CD14-positive monocyte (primary cell): ENCODE data around the gene TTLL4. TPM values are rescaled to one million over a fixed set of nuclear protein-coding genes. Genes with fewer than 3 reads are reported as not detected.

Experiments
- DNase-seq, 3 donors: peaks; one replicate each; pipeline ENCODE4 v3.0.0-alpha.2; 2011 to 2022
- H2AFZ ChIP-seq: 2 replicates; pipeline ENCODE4 v1.6.0; 2012; ENCODE audit warnings: mild to moderate bottlenecking, low read depth, low read length, inconsistent platforms; ENCODE audit not compliant: insufficient read depth, poor library complexity, severe bottlenecking
- H3K27ac ChIP-seq, 2 donors: 1 replicate in 1 of 2; 2 replicates in 1 of 2; pipeline ENCODE4 v1.5.1; 2012 to 2013; ENCODE audit warnings: low read length in 2 of 2, control low read depth in 1 of 2, inconsistent platforms in 1 of 2, low read depth in 1 of 2, mild to moderate bottlenecking in 1 of 2
- H3K27me3 ChIP-seq, 2 donors: one replicate each; pipeline versions ENCODE4 v1.6.0 to v1.6.1; 2011 to 2013; ENCODE audit warnings: low read length in 2 of 2; ENCODE audit not compliant: control insufficient read depth in 2 of 2, insufficient read depth in 2 of 2
- H3K36me3 ChIP-seq, 2 donors: replicated peaks in 1 of 2; 1 replicate in 1 of 2; 2 replicates in 1 of 2; pipeline versions ENCODE4 v1.5.1 to v1.6.1; 2012 to 2013; ENCODE audit warnings: low read length in 2 of 2, control low read depth in 1 of 2, inconsistent platforms in 1 of 2, mild to moderate bottlenecking in 1 of 2; ENCODE audit not compliant: insufficient read depth in 2 of 2, control insufficient read depth in 1 of 2
- H3K4me1 ChIP-seq, 2 donors: 1 replicate in 1 of 2; 2 replicates in 1 of 2; pipeline versions ENCODE4 v1.5.1 to v1.6.1; 2012 to 2013; ENCODE audit warnings: low read length in 2 of 2, control low read depth in 1 of 2, inconsistent platforms in 1 of 2, mild to moderate bottlenecking in 1 of 2, moderate library complexity in 1 of 2; ENCODE audit not compliant: insufficient read depth in 2 of 2, control insufficient read depth in 1 of 2
- H3K4me2 ChIP-seq: replicated peaks from 2 replicates; pipeline ENCODE3; 2012; ENCODE audit warnings: low read length, moderate library complexity, mild to moderate bottlenecking; ENCODE audit not compliant: poor library complexity, severe bottlenecking; ENCODE audit errors: extremely low read depth
- H3K4me3 ChIP-seq, 3 experiments: fragments of 200-600 bp in 1 of 3; sonication (generic) in 1 of 3; replicated peaks in 1 of 3; 1 replicate in 2 of 3; 2 replicates in 1 of 3; pipeline ENCODE4 v1.5.1; 2011 to 2013; ENCODE audit warnings: low read length in 3 of 3, mild to moderate bottlenecking in 3 of 3, control low read depth in 2 of 3, low read depth in 2 of 3, inconsistent platforms in 1 of 3, moderate library complexity in 1 of 3
- H3K79me2 ChIP-seq: 2 replicates; pipeline ENCODE4 v1.6.0; 2012; ENCODE audit warnings: mild to moderate bottlenecking, control low read depth, inconsistent platforms, low read length, moderate library complexity; ENCODE audit not compliant: insufficient read depth
- H3K9ac ChIP-seq: 2 replicates; pipeline ENCODE4 v1.6.0; 2017; ENCODE audit warnings: low read length, mild to moderate bottlenecking; ENCODE audit not compliant: insufficient read depth, poor library complexity, severe bottlenecking
- H3K9me3 ChIP-seq, 2 donors: replicated peaks in 1 of 2; 1 replicate in 1 of 2; 2 replicates in 1 of 2; pipeline versions ENCODE4 v1.5.1 to v1.6.1; 2012 to 2013; ENCODE audit warnings: low read length in 2 of 2, control low read depth in 1 of 2; ENCODE audit not compliant: control insufficient read depth in 1 of 2, insufficient read depth in 1 of 2
- H4K20me1 ChIP-seq: 2 replicates; pipeline ENCODE4 v1.6.0; 2012; ENCODE audit warnings: mild to moderate bottlenecking, low read length, control low read depth, moderate library complexity; ENCODE audit not compliant: insufficient read depth
- H3K27ac Mint-ChIP-seq, 7 donors: one replicate each; pipeline ENCODE4 v1.8.0; 2020; ENCODE audit warnings: mild to moderate bottlenecking in 7 of 7, mixed read lengths in 7 of 7, moderate library complexity in 6 of 7, inconsistent platforms in 2 of 7
- H3K27me3 Mint-ChIP-seq, 3 donors: one replicate each; pipeline ENCODE4 v1.8.0; 2021 to 2022; ENCODE audit warnings: low read depth in 3 of 3, mild to moderate bottlenecking in 3 of 3, mixed read lengths in 3 of 3, moderate library complexity in 3 of 3, inconsistent platforms in 1 of 3
- H3K36me3 Mint-ChIP-seq, 2 donors: one replicate each; pipeline ENCODE4 v1.8.0; 2020; ENCODE audit warnings: mixed read lengths in 2 of 2, inconsistent platforms in 1 of 2, mild to moderate bottlenecking in 1 of 2
- H3K4me1 Mint-ChIP-seq: one replicate; pipeline ENCODE4 v1.8.0; 2020; ENCODE audit warnings: mild to moderate bottlenecking, mixed read lengths
- H3K4me3 Mint-ChIP-seq, 2 donors: one replicate each; pipeline ENCODE4 v1.8.0; 2020; ENCODE audit warnings: mild to moderate bottlenecking in 2 of 2, mixed read lengths in 2 of 2, moderate library complexity in 1 of 2
- H3K9me3 Mint-ChIP-seq, 7 donors: one replicate each; pipeline ENCODE4 v1.8.0; 2020 to 2022; ENCODE audit warnings: mixed read lengths in 7 of 7, mild to moderate bottlenecking in 6 of 7, moderate library complexity in 6 of 7, inconsistent platforms in 2 of 7
- CTCF ChIP-seq: fragments of 200-600 bp; IDR thresholded peaks from one replicate; pipeline ENCODE4 v1.8.0; 2022; ENCODE audit warnings: antibody characterized with exemption, mild to moderate bottlenecking
- WGBS: methylation state at CpG from one replicate; pipeline ENCODE4 v1.1.5; 2013; ENCODE audit warnings: missing lambda C conversion rate; ENCODE audit not compliant: insufficient coverage; 5-methylcytosine and 5-hydroxymethylcytosine counted together
- intact Hi-C, 2 donors: fragments of 100-400 bp; cut with micrococcal nuclease; formaldehyde crosslinking; loops; one replicate each; pipeline versions ENCODE4 v1.15.0 to v1.15.1; 2023
- polyA plus RNA-seq, 3 donors: library from polyadenylated mRNA; depleted of rRNA in 1 of 3; unstranded in 2 of 3; stranded (reverse) in 1 of 3; fragments of 300-500 nt in 2 of 3; fragments of >200 nt in 1 of 3; fragmentation: Illumina TruSeq in 2 of 3; gene quantifications; 1 replicate in 2 of 3; 2 replicates in 1 of 3; pipeline ENCODE4 v1.2.3, GENCODE V29; 2012 to 2021

The TTLL4 gene
- polyA plus RNA-seq, 3 donors = 13.5 to 90.2 (median 16.3) TPM

DNA sequence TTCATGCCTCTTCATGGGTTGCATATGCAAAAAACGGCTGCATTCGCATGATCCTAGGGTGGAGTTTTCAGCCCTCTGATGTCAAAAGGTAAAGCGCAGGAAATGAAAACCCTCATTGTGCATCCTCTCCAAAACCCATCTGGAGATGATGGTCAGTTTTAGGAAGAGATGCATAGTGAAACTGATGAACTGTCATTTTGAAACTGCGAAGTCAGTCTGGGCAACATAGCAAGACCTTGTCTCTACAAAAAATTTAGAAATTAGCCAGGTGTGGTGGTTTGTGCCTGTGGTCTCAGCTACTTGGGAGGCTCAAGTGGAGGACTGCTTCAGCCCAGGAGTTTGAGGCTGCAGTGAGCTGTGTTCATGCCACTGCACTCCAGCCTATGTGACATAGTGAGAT, 2.5 kb upstream of the TTLL4 start:
- TF ChIP-seq CTCF = no peak
- no peak overlapping the region for H3K4me2 ChIP-seq
- no peaks in the 10 kb centered on the region for H3K27me3 ChIP-seq
- no peaks in the 10 kb centered on the region for H4K20me1 ChIP-seq
- no peak overlapping the region for H3K4me3 Mint-ChIP-seq
- H3K9me3 ChIP-seq = no peaks in the 10 kb centered on the region
- DNase-seq = no peak
- H3K4me1 Mint-ChIP-seq = peaks cover 18% of the 10 kb centered on the region
- H3K27me3 Mint-ChIP-seq = peaks cover 0 to 7% (median 1%) of the 10 kb centered on the region in 3 donors
- no CpG with 5 or more reads among the region's 4 CpGs for WGBS
- no peak overlapping the region for H3K27ac ChIP-seq
- peaks cover 16% of the 10 kb centered on the region for H3K79me2 ChIP-seq
- H3K9ac ChIP-seq = no peak overlapping the region
- peaks cover 0 to 3% (median 0%) of the 10 kb centered on the region in 7 donors for H3K9me3 Mint-ChIP-seq
- H3K4me1 ChIP-seq = peaks cover 26 to 27% of the 10 kb centered on the region in 2 donors
- intact Hi-C loops = no loop called here
- no peaks in the 10 kb centered on the region for H3K36me3 ChIP-seq
- H3K36me3 Mint-ChIP-seq = no peaks in the 10 kb centered on the region
- H2AFZ ChIP-seq = no peak overlapping the region
- no peak overlapping the region for H3K27ac Mint-ChIP-seq
- H3K4me3 ChIP-seq = no peak overlapping the region

DNA sequence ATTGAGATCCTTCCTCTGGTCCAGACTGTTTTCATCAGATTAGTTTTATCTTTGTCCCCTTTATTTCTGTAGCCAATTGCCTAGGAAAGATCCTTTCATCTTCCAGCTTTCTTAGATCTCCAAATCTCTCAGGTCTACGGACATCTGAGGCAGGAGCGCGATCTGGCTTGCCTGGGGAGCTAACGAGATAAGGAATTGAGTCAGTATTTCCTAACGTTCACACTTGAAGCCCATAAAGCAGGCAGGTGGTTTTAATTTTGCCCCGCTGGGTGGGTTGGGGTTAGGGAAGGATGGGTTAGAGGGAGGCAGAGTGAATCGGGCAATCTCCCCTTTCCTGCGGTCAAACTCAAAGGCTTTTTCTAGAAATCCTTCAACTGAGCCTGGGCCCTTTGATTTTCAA, 727 bp upstream of the TTLL4 start:
- H3K4me2 ChIP-seq = peak overlapping the region; percentile 86
- Mint-ChIP-seq H3K36me3 (no peaks in the 10 kb centered on the region), H3K4me1 (peaks cover 32% of the 10 kb centered on the region), H3K27ac (peak overlapping the region in 2 of 7 donors; percentile 50 to 63), H3K4me3 (peak overlapping the region in 1 of 2 donors; percentile 89), H3K27me3 (peaks cover 0 to 7% (median 0%) of the 10 kb centered on the region in 3 donors), H3K9me3 (peaks cover 0 to 3% (median 0%) of the 10 kb centered on the region in 7 donors)
- peaks cover 43 to 45% of the 10 kb centered on the region in 2 donors for H3K4me1 ChIP-seq
- H3K36me3 ChIP-seq = no peaks in the 10 kb centered on the region
- no peak overlapping the region for H3K9ac ChIP-seq
- no peak for TF ChIP-seq CTCF
- peak overlapping the region; percentile 65 for H2AFZ ChIP-seq
- no peak for DNase-seq
- peak overlapping the region in 1 of 3 experiments; percentile 87 for H3K4me3 ChIP-seq
- H3K79me2 ChIP-seq = peaks cover 34% of the 10 kb centered on the region
- no CpG with 5 or more reads among the region's 8 CpGs for WGBS
- H4K20me1 ChIP-seq = no peaks in the 10 kb centered on the region
- H3K27me3 ChIP-seq = no peaks in the 10 kb centered on the region
- intact Hi-C loops = loop anchor here (2.0 to 5.0 kb wide), 2 partner anchors 17 to 137 kb away; no protein-coding TSS in a partner anchor
- no peak overlapping the region for H3K27ac ChIP-seq
- H3K9me3 ChIP-seq = no peaks in the 10 kb centered on the region
